NCI-H69 (cell line): ENCODE data around the gene LHFPL2.

Experiments used
- DNase-seq: peaks from one replicate; lab custom pipeline; 2025; lab: John Stamatoyannopoulos, UW

The LHFPL2 gene

DNA sequence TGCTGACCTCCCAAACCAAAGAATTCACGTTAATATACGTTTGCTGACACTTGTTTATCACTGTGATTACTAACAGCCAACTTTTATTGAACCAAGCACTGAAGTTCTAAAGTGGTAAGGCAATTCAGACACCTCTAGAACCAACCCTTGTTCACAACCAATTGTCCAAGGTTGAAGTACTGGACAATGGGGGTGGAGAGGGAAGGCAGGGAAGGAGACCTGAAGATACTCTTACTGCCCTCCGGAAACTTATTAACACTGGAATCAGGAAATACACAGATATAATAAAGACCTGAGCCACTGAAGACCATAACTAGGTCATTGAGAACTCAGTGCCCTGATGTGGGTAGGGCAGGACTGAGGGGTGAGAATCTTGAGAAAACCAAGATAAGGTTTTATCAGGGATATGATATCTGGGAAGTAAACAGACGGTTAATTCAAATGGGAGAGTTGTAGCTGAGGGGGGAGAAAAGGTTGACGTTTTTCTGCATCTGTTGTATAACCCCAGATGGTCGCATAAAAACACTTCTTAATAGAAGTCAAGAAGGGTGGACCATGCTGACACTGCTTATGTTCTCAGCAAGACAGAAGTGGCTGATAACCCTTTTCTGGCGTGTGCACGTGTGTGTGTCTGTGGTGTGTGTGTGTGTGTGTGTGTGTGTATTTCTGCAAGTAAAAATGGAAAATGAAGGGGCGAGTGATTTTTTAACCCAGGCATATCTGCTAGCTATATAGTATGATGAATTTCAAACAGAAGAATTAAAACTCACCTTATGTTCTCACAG lies 125.9 kb downstream of the LHFPL2 start:
- no peak for DNase-seq

DNA sequence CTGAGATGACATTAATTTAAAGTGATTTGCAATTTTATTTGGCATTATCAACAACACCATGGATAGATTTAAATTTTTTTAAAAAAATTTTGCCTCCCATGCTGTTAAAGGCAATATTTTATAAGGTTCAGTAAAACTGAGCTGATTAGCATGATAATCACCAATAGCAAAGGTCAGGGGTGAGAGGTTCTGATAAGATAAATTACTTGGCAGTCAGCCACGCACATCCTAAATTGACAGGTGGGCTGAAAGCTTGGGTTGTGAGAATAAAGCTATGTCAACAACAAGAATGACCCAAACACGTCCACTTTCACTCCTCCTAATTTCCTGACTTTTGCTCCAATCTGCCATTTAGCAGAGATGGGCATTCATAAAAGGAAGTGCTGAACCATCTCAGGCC lies 127.1 kb downstream of the LHFPL2 start:
- peak; percentile 19 for DNase-seq

DNA sequence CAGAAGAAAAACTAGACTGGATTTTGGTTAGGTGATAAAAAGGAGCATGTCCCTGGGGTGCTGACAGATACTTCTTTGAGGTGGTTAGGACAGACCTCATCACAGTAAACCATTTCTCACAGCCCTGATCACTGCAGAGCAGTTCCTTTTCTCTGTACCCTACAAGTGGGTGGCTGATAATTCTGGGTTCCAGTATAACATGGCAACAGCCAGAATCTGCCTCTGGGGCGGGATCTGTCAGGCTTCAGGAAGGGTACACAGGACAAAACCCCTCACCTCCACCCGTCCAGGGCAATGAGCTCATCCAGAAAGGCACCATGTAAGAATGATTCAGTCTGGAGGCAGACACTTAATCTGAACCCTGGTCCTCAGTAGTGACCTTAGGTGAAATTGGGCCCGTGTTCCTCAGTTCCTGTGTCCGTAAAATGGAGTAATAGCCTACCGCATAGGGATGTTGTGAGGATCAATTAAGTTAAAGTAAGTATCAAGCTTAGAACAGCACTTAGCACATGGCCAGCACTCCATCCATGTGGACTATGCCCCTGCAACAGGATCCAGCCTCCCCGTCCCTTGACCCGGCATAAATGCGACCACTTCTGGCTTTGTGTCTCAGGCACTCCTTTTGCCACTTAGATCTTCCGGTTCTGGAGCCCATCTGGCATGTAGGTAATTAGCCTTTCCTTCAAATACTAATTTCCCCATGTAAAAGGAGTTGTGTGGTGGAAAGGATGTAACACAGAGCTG lies 129.2 kb downstream of the LHFPL2 start:
- no peak for DNase-seq

DNA sequence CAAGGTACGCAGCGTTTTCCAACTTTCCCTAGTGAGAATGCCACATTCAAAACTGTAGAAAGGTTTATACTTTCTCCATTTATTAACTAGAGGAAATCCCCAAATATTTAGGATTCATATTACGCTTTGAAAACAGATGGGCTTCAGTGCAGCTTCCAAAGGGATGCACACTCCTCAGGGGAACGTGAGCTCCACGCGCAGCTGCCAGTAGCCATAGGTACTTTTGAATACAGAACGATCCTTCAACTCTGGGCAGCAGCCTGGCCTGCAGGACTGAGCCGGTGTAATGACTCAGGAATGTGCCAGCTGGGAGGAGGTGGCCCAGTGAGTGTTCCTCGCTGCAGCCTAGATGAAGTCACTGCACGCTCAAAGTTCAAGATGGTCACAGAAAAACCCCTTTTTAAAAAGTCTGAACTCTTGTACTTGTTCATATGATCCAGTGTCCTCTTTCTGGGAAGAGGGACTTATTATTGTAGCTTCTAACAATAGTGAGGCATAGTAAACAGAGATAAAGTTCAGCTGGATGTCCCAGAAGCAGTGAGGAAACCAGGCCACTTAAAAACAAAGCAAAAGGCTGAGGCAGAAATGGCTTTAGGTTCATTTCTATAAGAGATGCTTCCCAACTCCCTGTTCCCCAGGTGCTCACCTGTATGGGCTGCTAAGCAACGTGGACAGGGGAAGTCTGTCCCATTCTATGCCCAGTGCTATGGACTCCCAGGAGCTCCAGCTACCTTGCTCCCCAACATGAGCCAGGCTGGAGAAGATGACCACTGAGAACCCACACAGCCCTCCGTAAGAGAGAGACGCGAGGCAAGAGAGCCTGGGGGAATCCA lies 130.0 kb downstream of the LHFPL2 start:
- no peak for DNase-seq

DNA sequence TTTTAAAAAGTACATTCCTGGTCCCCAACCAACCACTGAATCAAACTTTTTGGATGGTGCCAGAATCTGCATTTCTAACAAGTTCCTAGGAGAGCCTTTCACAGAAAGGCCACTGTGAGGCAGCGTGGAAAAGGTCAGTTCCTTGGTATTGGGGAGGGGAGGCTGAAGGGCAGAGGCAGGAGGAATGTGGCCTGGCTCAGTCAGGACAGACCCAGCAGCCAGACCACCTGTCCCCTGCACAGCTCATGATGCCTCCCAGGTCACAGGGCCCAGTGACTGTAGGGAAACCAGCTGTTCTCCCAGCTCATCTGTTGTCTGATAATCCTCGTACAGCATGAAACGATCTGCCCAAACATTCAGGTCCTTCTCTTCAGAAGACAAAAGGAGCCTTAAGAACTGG lies 132.9 kb downstream of the LHFPL2 start:
- no peak for DNase-seq

DNA sequence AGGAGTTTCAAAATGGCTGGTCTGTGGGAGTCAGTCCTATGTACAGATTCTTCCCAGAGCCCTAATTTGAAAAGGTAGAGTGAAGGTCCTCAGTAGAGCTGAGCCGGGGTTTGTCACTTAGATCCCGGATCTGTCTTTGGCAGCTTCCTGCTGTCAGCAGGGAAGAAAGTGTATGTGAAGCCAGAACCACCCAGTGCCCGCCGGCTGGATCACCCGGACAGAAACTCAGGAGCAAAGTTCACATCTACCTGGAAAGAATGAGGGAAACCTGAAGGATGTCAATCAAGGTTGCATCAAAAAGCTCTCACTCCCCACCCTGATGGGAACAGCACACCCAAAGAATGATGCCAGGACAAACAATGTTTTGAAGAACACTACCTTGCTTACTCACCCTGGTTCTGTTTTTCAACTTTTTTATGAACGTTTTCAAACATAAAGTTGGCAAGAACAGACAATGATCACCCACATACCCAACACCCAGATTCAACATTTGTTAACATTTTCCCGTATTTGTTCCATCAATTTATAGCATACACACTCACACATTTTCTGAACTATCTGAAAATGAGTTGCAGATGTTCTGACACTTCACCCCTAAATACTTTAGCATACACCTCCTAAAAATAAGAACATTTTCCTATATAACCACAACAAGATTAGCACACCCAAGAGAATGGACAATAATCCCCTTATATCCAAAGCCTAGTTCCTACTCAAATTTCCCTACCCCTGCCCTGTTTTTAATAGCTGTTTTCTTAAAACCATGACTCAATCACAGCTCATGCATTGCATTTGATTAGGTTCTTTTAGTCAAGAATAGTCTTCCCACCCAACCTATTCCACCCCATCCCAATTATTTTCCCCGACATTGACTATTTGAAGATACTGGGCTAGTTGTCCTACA lies 133.9 kb downstream of the LHFPL2 start:
- DNase-seq: no peak

DNA sequence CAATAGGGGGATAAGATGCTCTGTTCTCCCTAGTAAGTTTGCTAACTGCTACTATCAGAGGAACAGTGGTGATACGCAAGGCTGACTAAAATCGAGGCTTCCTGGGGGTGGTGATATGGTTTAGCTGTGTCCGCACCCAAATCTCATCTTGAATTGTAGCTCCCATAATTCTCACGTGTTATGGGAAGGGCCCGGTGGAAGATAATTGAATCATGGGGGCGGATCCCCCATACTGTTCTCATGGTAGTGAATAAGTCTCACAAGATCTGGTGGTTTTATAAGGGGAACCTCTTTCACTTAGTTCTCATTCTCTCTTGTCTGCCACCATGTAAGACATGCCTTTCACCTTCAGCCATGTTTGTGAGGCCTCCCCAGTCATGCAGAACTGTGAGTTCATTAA lies 135.1 kb downstream of the LHFPL2 start:
- DNase-seq: no peak

DNA sequence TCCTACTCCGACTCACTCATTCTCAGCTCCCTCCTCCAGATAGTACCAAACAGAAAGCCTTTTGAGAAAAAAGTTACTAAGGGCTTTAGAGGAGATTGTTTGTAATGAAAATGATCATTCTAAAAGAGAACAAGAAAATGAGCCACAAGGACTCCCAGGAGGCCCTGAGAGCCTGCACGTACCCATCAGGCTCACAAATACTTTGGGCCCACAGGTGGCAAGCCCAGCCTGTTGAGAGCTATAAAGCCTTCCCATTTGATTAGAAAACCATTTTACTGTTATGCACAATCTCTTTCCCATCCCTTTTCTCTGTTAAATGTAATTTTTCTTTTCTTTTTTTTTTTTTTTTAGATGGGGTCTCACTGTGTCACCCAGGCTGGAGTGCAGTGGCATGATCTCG lies 136.1 kb downstream of the LHFPL2 start:
- DNase-seq: no peak

DNA sequence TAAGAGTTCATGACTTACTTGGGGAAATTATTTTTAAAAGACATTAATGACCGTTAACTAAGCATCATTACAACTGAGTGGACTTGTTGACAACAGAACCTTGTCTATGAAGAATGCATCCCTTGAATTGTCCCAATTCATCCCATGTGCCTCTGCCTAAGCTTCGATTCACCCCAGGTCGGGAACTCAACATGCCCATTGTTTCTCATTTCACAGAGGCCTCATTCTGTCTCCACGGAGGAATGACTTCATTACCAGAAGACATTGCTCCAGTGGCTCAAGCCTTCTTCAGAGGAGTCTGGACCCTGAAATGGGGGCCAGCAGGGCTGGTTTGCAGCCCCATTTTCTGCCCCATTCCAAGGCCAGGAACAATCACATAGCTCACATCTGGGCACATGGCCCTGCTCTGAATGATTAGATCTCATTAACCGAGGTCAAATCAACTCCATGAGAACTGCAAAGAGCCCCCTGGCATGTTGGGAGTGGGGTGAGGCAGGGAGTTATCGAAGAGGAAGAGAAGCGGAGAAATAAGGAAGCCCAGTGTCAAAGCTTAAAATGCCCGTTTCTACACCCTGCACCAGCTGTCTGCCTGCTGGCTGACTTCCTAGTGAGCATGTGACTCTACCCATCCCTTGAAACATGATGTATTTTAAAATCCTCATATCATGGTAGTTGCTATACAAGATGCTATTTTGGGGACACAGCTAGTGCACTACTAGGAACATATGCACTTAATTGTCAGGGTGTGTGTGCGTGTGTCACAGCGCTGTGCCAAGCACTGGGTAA lies 137.3 kb downstream of the LHFPL2 start:
- DNase-seq: no peak

DNA sequence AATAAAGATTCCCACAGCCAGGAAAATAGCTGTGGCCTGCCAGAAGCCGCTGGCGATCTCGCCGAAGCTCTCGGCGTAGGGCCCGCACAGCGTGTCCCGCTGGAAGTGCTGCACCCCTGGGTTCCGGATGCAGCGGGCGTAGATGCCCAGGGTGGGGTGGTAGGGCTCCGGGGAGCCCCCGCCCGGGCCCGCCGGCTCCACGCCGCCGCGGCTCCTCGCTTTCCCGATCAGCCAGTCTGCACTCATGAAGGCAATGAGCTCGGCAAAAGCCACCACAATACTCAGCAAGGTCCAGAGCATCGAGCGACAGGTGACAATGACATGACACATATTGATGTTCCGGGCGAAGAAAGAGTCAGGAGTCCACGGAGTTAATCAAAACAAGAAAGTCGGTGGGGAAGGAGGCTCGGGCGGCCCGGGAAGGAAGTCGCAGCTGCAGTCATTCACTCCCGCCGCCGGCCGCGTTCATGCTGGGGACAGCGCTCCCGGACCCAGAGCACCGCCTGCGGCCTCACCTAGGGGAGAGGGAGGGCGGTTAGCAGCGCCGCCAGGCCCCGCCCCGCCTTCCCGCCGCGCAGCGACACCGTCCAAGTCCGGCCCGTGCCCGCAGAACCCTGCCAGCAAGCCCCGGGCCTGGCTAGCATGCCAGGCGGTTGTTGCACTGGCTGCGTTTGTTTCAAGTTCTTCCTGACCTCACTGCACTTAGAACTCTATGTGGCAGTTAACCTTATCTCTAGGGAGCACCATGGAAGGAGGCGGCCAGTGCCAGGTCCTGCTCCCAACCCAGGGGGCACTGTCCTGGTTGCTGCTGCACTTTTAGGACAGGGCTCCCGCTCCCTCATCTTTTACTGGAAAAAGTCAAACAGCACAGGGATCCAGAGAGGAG lies 138.4 kb downstream of the LHFPL2 start:
- DNase-seq: peak; percentile 82

DNA sequence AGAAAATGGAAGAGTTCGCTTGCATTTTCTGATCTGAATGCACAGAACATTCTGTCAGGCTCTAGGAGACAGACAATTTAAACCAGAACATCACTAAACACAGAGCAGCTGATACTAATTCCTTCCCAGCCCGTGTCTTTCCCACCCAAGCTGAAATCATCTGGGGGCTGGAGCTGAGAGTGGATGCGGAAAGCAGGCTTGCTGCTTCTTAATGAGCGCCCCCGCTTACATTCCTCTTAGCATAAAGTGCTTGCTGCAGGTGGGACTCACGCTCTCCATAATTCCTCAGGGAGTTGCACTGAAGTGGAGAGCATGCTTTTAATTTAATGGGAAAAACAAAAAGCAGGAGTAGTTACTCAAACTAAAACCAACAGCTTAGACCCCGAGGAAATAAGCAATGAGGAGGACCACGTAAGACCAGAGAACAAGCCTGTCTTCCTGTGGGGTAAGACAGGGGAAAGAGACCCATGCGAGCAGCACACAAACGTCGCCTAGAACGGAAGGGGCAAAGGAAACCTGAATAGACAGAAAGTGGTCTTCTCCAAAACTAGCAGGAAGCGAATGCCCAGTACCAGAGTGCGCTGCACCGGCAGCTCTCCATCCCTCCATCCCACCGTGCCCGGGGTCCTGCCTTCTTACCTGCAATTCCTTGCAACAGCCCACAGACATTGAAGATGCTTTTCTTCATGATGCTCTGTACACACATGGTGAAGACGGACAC lies 139.3 kb downstream of the LHFPL2 start:
- DNase-seq: peak; percentile 37

DNA sequence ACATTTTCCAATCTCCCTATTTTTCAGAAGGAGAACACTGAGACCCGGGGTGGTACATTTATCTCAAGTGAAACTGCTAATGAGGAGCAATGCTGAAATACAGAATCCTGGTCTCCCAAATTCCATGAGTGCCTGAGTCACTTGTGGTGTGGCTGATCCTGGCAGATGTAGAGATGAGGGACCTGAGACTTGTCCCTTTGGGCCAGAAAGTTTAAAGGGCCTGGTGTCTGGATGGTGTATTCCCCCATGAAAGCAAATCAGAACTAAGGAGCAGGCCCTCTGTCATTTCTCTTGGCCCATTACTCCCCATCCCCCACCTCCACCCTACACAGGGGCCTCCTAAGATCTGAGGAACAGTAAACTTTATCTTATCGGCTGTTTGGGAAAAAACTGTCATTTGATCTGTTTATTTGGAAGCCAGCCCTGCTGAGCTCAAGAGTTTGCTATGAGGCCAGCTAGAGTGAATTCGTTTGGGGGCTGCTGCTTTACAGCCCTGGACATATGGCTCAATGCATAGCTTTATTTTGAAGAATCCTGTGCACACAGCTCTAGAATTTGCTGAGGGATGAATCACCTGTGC lies 140.3 kb downstream of the LHFPL2 start:
- DNase-seq: no peak

DNA sequence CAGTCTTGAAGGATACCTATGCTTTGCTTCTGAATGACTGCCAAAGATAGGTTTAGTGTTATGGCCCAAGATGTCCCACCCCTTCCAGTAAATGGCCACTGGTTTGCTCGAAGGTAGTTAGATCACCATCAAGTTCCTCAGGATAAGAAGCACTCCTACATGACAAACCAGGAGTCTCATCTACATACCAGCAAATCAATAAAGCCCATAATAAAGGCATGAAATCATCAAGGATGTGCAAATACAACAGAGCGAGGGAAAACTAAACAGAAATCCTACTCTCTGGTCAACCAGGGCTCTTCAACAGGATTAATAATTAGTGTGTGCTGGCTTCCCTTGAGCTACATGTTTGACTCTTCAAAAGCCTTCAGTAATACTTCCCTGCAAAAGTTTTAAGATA lies 141.0 kb downstream of the LHFPL2 start:
- DNase-seq: no peak

DNA sequence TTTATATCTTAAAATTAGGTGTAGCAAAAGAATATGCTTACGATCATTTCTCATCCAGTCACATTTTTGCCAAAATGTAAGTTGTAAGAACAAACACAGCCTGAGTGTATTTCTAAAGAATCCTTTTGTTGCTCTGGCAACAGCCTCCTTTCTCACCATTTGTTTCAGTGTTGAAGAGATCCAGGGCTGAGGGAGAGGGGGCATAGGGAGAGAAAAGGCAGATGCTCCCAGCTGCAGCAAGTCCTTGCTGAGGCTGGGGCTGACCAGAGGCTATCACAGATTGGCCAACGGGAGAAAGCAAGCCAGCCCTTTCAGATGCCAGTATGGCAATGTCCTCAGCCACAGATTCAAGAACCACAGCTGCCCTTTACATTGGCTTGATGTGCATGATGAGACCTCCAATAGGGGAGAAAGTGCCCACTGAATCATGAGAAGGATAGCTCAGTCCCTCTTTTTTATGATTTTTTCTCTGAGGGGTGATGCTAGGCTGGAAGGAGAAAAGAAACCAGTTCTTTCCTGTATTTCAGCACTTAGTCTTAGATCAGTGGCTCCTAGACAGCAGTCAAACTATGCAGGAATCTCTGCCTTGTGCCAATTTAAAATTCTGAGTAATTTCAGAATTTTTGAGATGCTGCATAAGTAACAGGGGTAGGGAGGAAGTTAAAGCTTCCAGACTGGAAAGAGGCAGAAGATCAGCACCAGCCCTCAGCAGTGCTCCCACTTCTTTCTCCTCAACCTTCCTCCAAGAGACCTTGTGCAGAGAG lies 142.1 kb downstream of the LHFPL2 start:
- DNase-seq: no peak

DNA sequence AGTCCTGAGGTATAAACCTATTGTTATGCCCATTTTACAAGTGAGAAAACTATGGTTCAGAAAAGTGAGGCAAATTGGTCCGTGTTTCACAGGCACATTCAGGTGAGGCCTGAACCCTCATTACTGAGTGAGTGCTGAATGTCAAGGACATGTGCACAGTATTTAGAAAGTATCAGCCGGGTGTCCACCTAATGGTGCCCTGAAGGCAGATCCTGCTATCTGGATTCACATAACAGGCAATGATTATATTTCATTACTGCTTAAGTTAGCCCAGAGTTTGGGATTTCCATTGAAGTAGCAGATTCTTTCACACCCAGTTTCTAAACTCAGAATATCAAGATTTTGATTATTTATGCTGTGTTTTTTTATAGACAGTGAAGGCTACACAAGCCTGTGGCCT lies 142.7 kb downstream of the LHFPL2 start:
- DNase-seq: peak; percentile 27

DNA sequence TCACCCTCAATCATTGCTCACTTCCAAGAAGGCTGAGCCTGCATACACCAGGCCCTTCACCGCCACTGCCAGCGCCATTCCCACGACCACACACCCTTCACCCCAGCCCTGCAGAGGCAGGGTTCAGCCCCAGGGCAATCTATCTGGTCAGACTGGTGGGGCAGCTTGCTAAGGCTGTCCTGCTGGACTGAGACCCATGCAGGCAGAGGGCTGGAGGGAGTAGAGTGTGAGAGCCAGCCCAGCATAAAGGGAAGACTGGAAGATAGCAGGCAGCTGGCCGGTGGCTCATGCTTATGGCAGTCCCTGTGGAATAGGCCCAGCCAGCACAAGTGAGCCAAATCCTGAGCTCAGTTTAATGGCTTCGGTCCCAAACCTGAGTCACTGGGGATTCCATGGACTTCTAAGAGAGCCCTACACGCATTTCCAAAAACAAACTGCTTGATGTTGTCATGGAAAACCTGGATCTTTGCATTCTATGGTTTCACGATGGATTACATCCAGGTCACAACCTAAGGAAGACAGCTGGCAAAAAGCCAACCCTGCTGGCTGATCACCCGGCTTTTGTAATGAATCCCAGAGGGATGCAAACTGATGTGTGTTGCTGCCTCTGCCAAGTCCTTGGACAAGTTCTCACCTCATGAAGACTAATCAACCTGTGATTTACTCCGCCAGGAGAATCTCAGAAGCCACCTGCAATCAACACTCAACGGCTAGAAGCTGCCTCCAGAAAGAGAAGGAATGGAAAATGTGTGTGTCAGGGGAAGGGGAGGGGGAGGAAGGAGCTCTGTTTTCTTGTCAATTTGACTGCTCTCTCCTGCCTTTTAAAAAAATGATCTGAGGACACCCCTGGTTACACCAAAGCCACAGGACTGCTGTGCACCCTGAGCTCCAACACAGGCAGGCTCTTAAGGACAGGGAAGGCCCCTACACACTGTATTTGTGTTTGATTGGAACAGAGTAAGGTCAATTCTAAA lies 143.6 kb downstream of the LHFPL2 start:
- DNase-seq: peak; percentile 90
